GM19452 (cell line): Measurements from ENCODE around the gene MMP24OS.
"Not testable (repeated sequence)": the region's sequence is repeated elsewhere in the genome, so short reads cannot be mapped to it uniquely, and the experiment has no call there.

Experiments
- ATAC-seq: cut with Tn5 transposase; IDR thresholded peaks from one replicate; pipeline ENCODE4 v1.9.1; 2021; ENCODE audit not compliant: unreplicated experiment

The MMP24OS gene

GRCh38 chr20:35276408-35276807 is 1.5 kb downstream of the MMP24OS start:
- no peak for ATAC-seq

- no peak for ATAC-seq
Measured at GRCh38 chr20:35275741-35276251, 2.1 kb downstream of the MMP24OS start.

- no peak for ATAC-seq
Measured at GRCh38 chr20:35274172-35275092, 3.5 kb downstream of the MMP24OS start.

- ATAC-seq: no peak
Measured at GRCh38 chr20:35273449-35274171, 4.3 kb downstream of the MMP24OS start.

- no peak for ATAC-seq
Measured at GRCh38 chr20:35271904-35272303, 6.0 kb downstream of the MMP24OS start.

- ATAC-seq: no peak
Measured at GRCh38 chr20:35271073-35271882, 6.6 kb downstream of the MMP24OS start.

GRCh38 chr20:35270021-35270902 is 7.7 kb downstream of the MMP24OS start:
- ATAC-seq: no peak

- ATAC-seq: no peak
Measured at GRCh38 chr20:35269055-35269781, 8.7 kb downstream of the MMP24OS start.

- ATAC-seq: no peak
Measured at GRCh38 chr20:35267092-35267491, 10.8 kb downstream of the MMP24OS start.

- ATAC-seq: no peak
Measured at GRCh38 chr20:35264755-35265154, 13.2 kb downstream of the MMP24OS start.

GRCh38 chr20:35263532-35264341 is 14.2 kb downstream of the MMP24OS start:
- ATAC-seq: no peak

GRCh38 chr20:35262731-35263531 is 15.0 kb downstream of the MMP24OS start:
- not testable (repeated sequence) for ATAC-seq

- ATAC-seq: not testable (repeated sequence)
Measured at GRCh38 chr20:35262321-35262720, 15.6 kb downstream of the MMP24OS start.

- no peak for ATAC-seq
Measured at GRCh38 chr20:35260426-35260825, 17.5 kb downstream of the MMP24OS start.

- ATAC-seq: no peak
Measured at GRCh38 chr20:35257175-35257909, 20.6 kb downstream of the MMP24OS start.

- no peak for ATAC-seq
Measured at GRCh38 chr20:35254448-35254999, 23.4 kb downstream of the MMP24OS start.

- no peak for ATAC-seq
Measured at GRCh38 chr20:35253010-35253409, 24.9 kb downstream of the MMP24OS start.
